NOMO-1 (cell line): Measurements from ENCODE around the gene GNA12.

Experiments
- DNase-seq, 2 experiments: peaks; one replicate each; lab custom pipeline; 2025; ENCODE audit not compliant: unreplicated experiment in 2 of 2; lab: John Stamatoyannopoulos, UW

GNA12 gene

DNA sequence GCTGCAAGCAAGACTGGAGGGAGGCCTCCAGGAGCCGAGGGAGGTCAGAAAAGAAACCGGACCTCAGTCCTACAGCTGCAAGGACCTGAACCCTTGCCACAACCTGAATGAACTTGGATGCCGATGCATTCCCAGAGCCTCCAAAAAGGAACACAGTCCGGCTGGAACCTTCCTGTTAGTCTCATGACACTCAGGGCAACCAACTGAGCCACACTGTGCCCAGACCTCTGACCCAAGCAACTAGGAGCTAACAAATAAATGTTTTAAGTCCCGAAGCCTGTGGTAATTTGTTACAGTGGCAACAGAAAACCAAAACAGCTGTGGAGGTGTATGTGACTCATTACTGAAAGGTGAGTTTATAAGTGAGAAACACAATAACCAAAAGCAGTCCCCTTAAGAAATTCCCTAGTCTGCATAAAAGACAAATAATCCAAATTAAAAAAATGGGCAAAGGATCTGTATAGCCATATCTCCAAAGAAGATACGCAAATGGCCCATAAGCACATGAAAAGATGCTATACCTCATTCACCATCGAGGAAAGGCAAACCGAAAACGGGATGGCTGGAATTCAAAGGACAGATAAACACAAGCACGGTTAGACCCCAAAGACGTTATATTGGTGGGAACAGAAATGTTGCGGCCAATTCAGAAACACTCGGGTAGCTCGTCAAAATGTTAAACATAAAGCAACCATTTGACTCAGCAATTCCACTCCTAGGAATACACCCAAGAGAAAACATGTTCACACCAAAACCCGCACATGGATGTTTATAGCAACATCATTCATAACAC, 24.8 kb downstream of the GNA12 start:
- no peak for DNase-seq

DNA sequence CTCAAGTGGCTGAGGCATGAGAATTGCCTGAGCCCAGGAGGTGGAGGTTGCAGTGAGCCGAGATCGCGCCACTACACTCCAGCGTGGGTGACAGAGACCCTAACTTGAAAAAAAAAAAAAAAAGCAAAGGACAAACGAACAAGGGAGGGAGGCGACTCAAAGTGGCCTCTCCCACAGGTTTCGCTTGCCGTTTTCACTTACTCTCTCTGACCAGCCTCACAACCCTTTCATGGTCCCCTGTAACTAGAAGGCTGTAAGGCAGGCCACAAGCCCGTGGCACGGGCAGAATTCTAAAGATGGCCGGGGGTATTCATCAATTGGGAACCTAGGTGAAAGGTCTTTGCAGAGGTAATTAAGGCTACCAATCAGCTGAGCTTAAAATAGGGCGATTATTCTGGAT, 25.5 kb downstream of the GNA12 start:
- DNase-seq = no peak

DNA sequence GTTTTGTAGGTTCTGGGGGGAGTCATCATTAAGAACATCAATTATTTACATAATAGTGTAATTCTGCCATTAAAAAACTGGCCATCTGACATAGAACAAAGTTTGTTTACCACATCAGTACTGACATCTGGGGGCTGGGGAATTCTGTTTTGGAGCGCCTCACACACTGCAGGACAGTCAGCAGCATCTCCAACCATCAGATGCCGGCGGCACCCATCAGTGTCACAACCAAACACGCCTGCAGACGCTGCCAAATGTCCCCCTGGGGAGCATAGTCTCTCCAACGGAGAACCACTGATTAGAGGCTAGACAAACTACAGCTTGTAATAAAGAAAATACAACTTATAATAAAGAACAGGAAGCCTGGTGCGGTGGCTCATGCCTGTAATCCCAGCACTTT, 26.0 kb downstream of the GNA12 start:
- no peak for DNase-seq

DNA sequence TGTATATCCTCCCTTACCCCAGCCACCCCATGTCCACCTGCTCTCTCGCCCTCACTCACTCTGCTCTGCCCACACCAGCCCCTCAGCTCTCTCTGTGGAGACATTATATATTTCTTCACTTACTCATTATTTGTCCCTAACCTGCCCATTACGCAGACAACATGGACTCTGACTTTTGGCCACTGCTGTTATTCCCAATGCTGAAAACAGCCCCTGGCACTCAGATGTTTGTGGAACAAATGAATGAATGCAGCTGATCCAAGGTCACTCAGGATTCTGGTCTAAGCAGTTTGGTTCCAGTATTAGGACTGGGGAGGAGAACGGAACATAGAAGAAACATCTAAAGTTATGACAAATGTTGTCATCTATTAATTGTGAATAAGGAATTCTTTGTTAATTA, 26.7 kb downstream of the GNA12 start:
- no peak for DNase-seq

DNA sequence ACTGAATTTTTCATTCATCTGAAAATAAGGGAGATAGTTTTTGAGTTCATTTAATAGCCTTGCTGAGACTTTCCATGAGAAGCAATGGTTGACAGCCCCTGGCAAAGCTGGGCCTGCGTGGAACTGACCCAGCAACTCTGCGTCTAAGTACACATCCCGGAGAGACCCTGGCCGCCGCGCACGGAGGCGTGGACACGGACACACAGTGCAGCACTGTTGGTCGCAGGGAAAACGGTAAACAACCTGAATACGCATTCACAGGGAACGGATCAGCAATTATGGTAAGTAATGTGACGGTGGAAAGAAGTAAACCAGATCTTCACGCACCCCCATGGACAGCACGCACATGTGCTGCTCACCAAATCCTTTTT, 28.2 kb downstream of the GNA12 start:
- DNase-seq = no peak

DNA sequence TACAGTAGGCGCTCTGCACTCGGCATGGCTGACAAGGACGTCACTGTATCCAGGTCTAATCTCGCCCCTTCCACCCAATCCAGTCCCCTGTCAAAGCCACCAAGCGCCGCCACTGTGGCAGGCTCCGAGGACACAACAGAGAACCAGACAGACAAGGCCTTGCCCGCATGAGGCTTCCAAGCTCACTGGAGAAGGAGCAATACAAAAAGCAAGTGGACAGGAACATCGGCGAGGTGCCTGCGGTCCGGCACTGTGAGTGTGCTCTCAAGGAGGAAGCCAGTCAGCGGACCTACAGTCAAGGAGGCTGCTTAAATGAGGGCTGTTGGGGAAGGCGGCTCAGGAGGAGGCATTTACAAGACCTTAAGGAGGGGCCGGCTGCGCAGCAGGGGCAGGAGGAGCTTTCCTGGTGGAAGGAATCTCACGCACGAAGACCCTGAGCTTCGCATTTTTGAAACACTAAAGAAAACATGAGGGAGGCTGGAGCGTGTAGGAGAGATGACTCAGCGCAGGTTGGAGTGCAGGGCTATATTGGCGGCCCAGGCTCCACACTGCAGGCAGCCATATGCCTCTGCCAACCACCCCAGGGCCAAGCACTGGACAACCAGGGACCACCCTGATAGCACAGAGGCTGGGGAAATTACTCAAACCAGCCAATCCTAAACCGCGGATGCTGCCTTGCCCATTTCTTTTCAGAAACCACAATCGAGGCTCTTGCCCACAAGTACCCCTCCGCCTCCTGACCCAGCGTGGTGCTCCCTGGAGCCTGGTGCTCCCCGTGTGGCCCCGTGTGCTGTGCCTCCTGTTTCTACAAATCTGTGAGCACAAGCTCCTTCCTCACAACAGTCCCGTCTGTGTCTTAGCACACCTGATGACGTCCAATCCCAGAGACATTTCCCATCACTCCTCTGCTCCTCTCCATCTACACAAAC, 28.9 kb downstream of the GNA12 start:
- DNase-seq = no peak

DNA sequence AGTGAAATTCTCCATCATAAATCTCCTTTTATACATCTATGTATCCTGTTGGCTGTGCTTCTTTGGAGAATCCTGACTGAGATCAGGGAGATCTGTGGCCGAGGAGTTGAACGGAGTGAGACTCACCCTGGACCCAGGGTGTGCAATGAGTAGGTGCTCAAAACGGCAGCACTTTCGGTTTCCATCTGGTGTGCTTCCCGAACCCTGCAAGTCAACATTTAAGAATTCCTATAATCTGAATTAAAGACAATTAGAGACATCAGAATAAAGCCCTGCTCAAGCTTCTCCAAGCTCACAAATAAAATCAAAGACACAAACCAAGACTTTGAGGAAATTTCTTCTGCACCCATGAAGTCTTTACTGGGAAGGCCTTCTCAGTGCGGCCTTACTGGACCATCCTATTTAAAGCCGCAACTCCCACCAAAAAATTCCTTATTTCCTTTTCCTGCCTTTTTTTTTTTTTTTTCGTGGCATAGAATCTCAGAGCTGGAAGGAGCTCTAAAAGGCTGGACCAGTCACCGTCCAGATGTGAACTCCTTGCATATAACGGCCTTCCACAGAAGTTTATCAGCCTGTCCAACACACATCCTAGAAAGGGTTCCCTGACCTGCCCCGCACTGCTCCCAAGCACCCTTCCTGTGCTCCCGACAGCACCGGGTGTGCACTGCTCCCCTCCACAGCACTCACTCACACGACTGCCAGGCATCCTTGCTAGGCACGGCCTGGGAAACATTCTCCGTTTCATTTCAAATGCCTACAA, 29.7 kb downstream of the GNA12 start:
- no peak for DNase-seq

DNA sequence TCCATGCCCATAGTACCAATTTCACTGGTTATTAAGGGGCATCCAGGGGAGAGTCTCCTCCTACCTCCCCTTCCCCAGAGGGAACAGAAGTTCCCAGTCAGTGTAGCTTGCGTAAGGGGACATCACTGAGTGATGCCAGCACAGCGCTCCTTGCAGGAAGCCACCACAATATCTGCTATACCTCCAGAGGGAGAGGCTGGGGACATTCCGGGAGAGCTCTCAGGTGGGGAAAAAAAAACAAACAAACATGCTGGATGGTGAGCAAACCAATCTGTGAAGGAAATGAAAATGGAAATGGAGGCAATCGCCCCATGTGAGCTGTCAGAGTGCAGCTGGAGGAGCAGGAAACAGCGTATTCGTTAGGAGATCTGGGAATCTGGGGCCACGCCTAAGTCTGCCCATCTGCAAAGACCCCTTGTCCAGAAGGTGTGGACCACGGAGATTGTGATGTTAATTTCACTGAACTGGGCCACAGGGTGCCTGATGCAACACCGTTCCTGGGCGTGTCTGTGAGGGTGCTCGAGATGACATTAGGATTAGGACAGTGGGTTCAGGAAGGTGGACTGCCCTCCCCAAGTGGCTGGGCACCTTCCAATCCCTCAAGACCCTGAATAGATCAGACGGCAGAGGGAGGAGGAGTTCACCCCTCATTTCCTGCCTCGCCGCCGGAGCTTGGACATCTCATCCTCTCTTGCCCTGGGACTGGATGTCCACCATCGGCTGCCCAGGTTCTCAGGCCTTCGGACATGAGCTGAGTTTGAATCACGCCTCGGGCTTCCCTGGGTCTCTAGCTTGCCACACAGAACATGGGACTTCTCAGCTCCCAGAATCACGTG, 30.5 kb downstream of the GNA12 start:
- DNase-seq = no peak

DNA sequence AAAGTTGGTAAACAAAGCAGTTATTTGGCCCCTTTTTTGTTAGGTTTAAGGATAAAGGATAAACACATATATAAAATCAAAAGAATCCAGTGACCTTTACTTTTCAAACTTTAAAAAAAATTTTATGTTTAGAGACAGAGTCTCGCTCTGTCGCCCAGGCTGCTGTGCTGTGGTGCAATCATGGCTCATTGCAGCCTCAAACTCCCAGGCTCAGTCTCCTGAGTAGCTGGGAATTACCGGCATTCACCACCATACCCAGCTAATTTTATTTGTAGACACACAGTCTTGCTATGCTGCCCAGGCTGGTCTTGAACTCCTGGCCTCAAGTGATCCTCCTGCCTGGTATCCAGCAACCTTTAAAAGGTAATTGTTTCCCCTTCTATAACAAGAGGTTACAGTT, 31.3 kb downstream of the GNA12 start:
- DNase-seq = no peak

DNA sequence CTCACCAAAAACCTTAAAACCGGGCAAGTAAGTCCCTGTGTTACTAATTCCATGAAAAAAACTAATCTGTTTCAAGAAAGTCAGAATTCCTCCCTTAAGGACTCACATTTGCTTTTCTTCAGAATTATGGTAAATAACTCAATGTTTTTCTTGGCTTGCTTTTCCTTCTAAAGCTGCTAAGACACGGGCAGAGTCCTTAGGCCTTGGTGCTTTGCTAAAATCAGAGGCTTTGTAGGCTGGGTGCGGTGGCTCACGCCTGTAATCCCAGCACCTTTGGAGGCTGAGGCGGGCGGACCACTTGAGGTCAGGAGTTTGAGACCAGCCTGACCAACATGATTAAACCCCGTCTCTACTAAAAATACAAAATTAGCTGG, 32.0 kb downstream of the GNA12 start:
- no peak for DNase-seq

DNA sequence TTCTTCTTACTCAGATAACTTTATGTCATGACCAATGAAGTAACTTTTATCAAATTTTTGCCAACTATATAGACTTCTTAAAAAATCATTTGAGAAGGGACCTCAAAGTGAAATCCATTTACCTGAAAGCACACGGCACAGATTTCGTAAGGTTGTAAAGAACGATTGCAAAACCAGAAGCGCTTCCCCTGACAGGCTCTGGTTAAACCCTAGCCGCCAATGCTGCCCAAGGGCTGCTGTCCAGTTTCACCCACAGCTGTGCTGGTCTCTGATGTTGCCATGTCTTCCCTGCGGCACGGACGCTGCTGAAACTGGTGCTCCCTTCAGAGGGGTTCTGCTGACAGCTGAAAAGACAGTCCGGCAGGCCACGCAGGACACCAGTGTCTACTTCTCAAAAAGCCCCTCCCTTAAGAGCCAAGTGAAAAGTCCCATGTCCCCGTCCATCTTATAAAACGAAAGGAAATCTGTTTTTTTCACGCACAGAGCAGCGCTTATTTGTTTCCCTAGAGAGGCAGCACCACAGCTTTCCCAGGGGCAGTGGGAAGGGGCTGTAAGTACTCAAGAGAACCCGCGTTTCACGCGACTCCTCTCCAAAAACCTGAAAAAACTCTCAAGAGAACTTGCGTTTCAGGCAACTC, 32.5 kb downstream of the GNA12 start:
- peak; percentile 49 to 70 for DNase-seq

DNA sequence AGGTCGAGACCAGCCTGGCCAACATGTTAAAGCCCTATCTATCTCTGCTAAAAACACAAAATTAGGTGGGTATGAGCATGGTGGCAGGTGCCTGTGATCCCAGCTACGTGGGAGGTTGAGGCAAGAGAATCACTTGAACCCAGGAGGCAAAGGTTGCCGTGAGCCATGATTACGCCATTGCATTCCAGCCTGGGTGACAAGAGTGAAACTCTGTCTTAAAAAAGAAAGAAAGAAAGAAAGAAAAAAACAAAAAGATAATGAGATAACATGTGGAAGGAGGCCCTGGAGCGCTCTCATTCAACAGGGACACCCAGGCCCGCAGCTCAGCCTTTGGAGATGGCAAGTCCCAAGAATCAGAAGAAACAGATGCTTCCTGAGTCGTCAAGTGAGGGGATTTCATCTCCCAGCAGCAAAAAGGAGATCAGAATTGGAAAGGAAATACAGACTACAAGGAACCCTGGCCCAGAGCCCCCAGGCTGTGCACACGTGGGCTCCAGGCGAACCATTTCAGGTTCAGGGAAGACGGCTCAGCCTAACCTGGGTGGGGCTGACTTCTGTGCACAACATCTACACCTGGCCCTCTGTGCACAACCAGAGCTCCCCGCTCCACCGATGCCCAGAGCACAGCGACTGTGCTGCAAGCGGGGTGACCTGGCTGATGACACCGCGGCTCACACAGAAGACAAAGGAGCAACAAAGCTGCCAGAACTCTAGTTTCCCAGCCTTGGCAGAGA, 33.3 kb downstream of the GNA12 start:
- DNase-seq = no peak

DNA sequence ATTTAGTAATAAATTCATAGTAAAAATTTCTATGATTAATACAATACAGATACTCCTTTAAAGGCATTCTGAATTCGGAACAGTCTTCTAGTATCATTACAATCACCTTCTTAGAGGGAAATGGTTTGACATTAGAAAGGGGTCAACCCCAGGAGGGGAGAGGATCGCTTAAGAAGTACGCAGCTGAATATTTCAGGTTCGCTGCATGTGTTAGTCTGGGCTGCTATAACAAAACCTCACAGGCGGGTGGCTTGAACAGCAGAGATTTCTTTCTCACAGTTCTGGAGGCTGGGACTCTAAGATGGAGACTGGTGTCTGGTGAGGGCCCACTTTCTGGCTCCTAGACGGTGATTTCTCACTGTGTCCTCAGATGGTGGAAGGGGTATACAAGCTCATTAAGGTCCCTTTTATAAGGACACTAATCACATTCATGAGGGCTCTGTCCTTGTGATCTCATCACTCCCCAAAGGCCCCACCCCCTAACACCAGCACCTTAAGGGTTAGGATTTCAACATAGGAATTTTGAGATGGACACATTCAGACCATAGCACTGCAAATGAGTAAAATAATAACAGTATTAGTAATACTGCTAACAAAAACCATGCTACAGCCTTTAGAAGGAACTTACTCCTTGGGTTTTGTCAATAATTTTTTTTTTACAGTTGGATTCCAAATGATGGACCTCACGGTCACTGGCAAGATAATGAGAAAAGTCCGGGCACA, 34.0 kb downstream of the GNA12 start:
- DNase-seq = no peak

DNA sequence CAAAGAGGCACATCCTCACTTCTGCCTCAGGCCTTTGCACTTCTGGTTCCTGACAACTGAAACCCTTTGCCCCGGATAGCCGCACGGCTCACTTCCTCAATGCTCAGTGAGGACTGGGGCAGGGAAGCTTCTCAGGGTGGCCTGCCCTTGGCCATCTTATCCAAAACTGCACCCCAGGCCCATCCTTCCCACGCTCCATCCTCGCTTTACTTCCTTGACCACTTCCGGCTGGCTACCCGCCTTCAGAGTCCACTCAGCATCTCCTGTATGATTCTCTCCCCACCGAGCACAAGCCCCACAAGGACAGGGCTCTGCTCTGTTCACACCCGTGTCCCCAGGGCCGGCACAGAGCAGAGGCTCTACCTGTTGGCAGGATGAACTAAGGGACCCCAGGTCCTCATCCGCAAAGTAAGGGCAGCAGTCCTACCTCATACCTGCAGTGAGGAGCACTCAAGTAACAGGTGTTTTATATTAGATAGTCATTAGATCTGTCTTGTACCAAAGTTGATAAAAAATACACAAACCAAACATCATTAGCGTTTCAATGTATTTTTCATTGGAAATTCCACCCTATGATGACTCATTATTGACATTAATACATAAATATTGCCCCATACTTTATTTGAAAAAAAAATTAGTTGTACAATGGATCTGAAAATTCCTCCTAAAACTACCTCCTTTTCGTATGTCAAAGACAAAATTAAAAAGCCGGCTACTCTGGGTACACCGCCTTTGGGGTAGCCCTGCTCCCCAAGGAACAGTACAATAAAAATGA, 35.0 kb downstream of the GNA12 start:
- DNase-seq = peak; percentile 64 to 70

DNA sequence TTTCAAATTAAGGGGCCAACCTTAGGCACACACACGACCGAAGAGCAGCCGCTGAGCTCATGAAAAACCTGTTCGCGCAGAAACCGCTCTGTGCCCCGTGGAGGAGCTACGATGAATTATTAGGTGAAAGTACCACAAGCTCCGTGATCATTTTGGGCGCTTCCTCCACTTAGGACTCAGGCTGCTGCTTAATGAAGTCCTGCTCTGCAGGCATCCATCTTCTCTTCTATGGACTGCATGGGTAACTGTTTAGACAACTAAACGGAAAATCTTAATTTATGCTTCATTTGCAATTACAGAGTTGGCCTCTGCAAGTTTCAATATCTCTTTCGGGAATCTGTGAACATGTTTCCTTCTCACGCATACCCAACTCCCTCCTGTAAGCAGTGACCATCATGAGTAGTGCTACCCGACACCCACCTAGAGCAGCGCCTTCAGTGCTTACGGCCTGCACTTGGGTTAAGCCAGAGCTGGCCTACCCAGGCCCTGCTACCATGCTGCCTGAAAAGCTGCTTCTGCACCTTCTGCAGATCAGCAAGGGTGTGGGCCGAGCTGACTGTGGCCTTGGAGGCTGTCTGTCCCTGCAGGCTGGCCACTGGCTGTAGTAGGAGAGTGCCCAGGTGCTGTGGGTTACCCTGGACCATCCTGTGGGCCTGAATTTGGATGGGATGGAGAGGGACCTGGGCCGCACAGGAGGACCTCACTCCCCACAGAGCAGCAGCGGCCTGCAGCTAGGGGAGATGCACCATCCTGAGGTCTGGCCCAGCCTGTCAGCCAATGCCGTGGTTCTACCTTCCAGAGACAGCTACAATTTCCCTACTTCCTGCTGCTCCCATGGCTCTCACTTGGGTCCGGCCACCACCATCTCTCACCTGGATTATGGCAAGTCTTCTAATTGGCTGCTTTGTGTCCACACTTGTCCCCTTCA, 36.0 kb downstream of the GNA12 start:
- DNase-seq = no peak

DNA sequence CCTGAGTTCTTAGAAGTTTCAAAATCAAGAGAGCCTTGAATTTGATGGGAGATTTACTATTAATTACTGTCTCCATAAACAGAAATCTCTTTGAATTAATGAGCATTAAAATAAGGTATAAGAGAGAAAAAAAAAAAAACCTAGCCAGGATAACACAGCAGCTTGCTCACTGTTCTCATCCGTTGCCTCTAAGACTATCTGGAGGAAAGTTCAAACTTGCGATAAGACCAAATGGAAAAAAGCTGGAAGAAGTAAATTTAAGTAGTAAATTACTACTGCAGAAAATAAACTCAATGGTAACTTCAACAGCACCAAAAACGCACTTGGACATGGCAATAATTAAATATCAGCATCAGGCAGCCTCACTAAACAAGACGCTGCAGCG, 36.7 kb downstream of the GNA12 start:
- no peak for DNase-seq

DNA sequence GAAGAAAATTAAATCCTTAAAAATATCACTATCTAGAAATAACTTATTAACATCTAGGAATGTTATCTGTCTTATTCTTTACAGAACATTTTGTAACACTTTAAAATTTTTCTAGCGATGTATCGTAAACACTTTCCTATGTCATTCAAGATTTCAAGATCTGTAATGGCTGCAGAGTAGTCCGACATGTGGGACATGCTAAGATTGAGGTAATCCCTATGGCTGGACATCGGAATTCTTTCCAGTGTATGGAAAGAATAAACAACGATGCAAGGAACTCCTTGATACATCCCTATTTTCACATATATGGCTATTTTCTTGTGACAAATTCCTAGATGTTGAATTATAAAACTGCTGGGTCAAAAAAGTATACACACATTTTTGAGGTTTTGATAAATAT, 37.5 kb downstream of the GNA12 start:
- DNase-seq = no peak
